Fibroblast of lung (primary cell): Measurements from ENCODE around the gene TROAP.

Experiments
- EZH2 ChIP-seq: IDR thresholded peaks from 2 replicates; pipeline ENCODE4 v1.5.1; 2012; ENCODE audit warnings: low read length, control low read depth, mild to moderate bottlenecking; ENCODE audit errors: missing control alignments
- TF ChIP-seq, protein P1 (sequence below), 2 donors: IDR thresholded peaks in 1 of 2; conservative IDR thresholded peaks in 1 of 2; 1 replicate in 1 of 2; 2 replicates in 1 of 2; pipeline ENCODE4 v1.5.1; 2011 to 2012; ENCODE audit warnings: low read length in 2 of 2, control low read depth in 1 of 2, inconsistent platforms in 1 of 2, low read depth in 1 of 2, mild to moderate bottlenecking in 1 of 2

DNA sequence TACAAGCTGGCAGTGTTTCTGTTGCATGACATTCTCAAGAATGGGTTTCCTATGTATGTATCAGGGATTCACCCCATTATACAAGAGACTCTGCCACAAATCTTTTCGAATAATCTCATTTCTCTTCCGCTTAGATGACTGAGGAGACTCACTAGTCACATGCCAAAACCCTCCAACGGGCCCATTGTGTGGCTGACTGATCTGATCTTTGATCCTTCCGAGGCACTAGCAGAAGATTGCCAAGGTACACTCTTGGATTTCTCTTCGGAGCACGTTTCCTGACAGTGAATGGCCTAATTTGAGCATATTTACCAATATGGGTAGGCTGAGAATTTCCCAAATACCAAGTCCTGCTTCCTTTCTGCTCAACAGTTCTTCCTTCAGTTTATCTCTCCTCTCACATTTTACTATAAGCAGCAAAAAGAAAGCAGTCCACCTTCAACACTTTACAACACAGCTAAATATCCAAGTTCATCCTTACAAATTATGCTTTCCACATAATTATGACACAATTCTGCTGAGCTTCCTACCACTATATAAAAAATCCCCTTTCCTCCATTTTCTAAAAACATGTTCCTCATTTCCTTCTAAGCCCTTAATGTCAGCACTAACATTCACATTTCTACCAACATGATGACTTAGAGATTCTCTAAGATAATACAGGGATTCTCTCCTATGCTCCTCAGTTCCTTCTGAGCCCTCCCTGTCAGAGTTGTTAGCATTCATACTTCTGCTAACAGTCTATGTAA, 17.1 kb upstream of the TROAP start:
- TF ChIP-seq, protein P1, sequence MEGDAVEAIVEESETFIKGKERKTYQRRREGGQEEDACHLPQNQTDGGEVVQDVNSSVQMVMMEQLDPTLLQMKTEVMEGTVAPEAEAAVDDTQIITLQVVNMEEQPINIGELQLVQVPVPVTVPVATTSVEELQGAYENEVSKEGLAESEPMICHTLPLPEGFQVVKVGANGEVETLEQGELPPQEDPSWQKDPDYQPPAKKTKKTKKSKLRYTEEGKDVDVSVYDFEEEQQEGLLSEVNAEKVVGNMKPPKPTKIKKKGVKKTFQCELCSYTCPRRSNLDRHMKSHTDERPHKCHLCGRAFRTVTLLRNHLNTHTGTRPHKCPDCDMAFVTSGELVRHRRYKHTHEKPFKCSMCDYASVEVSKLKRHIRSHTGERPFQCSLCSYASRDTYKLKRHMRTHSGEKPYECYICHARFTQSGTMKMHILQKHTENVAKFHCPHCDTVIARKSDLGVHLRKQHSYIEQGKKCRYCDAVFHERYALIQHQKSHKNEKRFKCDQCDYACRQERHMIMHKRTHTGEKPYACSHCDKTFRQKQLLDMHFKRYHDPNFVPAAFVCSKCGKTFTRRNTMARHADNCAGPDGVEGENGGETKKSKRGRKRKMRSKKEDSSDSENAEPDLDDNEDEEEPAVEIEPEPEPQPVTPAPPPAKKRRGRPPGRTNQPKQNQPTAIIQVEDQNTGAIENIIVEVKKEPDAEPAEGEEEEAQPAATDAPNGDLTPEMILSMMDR (conservative IDR thresholded peaks at IDR 0.05 in 1 of 2, IDR thresholded peaks at IDR 0.05 in 1 of 2; ENCODE audit: low read depth in 1 of 2, low read length in 2 of 2) = no peak
- no peak for TF ChIP-seq EZH2
